GM21528 (cell line): Measurements from ENCODE around the gene ASTN2.

Experiments
- ATAC-seq: cut with Tn5 transposase; IDR thresholded peaks from one replicate; pipeline ENCODE4 v1.9.1; 2021; ENCODE audit warnings: mild to moderate bottlenecking, moderate library complexity; ENCODE audit not compliant: unreplicated experiment, low FRiP score

ASTN2 gene

DNA sequence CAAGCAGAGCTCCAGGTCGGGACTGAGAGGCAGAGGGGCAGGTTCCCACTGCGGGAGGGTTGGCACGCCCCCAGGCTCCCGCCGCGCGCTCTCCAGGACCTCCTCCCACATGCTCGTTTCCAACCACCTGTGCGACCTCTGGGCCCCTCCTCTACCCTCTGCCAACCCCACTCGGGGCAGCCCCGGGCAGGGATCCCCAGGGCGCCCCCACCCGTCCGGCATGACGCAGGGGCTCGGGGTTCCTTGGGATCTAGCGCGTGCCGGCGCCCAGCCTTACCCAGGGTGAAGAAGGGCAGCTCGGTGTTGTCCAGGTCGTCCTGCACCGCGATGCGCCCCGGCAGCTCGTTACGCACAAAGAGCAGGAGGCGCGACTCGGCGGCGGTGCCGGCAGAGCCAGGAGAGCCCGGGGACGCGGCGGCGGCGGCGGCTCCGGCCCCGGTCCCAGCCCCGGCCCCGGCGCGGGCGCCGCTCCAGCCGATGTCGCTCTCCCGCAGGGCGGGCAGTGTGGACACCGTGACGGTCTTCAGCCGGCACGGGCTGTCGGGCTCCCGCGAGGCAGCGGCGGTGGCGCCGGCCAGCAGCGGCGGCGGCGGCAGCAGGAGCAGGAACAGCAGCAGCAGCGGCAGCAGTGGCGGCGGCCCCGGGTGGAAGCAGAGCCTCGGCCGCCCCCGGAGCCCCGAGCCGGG, 494 bp downstream of the ASTN2 start:
- ATAC-seq, result no peak

DNA sequence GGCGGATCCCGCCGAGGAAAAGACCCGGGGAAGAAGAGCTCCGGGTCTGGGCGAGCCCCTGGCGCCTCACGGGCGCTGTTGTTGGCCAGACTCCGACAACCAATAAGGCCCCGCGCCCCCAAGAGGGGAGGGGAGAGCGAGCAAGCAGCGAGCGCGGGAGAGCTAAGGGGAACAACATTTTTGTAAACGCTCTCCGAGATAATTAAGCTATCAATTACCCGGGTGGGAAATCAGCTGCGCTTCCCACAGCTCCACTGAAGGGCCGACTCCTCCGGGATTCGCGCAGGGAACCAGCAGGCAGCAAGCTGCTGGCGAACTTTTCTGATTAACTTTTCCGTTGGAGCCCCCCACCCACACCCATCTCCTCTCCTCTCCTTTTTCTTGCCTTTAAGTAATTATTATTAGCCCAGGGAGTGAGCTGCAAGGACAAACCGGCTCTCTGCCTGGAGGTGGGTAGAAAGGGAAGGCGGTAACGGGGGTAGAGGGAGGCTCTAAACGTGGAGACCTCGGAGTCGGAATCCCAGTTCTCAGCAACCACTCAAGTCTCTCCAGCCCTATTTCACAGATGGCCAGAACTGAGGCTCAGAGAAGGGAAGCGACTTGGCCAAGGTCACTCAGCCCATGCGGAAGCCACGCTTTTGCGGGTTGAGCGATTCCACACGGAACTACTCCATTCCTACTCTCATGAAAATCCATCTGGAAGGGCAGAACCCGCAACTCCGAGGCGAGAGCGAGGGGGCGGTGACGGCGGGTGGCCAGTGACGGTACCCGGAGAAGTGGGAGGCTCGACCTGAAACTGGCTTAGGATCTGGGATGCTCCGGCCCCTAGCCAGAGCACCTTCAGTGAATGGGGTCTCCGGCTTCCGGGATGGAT, 1.3 kb downstream of the ASTN2 start:
- ATAC-seq, result no peak

DNA sequence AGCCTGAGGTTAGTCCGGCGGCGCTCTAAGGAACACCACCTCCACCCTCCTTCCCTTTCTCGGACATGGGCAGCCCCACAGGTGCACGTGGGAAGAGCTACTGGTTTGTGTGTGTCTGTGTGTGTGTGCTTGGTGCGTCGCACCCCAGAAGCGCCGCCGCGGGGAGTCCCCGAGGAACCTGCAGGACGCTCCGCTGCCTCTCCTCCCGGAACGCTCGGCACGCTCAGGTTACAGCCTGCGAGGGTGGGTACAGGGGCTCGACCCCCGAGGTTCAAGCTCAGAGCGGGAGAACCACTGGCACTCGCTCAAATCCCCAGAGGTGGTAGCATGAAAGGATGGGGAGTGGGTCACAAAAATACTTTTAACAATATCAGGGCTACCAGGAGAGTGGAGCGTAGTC, 2.0 kb downstream of the ASTN2 start:
- ATAC-seq, result no peak

DNA sequence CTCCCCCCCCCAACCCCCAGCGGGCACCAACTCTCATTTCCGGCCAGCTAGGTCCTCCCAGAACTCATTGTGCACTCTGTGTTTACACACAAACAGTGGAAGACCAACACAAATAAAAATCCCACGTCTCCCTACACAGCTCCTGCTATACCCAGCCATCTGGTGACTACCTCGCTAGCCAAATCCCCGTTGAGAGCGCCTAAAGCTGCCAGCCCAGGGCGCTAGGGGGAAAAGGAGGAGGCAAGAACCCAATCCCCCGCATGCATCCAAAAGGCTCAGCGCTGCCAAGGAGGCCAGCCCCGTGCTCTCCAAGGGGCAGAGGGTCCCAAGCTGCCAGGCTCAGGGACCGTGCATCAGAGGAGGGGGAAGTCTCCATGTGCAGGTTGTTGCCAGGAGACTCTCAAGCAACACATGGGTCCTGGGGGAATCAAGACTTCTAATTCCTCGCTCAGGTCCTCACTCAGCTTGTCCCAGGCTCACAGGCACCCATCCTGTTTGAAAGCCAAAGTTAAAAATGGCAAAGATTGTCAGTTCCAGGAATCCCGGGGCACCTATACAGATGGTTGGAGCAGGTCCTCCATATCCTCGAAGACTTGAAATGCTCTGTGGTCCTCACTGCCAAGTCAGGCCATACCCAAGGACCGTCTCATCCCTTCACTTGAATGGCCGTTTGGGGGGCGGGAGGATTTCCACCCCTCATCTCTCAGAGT, 2.7 kb downstream of the ASTN2 start:
- ATAC-seq, result no peak

DNA sequence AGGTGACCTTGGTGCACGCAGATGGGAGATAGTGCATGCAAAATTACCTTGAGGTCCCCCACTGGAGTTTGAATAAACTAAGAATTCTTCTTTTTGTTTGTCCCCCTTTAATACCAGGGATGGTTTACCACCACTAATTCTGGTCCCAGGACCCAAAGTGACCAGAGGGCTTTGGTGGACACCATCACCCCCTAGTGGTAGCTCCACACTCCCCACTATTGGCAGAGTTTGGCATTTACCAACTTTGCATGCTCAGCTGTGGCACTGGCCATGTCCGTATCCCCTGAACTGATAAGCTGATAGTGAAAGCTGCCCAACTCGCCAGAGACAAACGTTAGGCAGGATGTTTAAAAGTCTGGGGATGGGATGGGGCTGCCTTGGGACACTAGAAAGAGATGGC, 3.3 kb downstream of the ASTN2 start:
- no peak for ATAC-seq

DNA sequence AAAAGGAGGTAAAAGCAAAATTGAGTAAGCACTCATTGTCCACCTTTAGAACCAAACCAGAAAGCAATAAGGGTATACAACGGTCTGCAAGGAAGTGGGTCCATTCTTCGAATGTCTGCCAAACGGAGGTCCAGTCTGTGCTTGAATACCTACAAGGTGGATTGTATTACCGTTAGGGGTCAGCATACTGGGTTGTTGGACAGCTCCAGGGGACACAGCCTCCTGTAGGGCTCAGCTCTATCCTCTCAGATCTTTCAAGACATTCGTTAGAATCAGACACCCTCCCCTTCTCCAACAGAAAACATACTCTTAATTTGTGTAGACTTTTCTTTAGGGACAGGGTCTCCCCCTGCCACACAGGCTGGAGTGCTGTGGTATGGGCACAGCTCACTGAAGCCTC, 5.5 kb downstream of the ASTN2 start:
- ATAC-seq, result no peak

DNA sequence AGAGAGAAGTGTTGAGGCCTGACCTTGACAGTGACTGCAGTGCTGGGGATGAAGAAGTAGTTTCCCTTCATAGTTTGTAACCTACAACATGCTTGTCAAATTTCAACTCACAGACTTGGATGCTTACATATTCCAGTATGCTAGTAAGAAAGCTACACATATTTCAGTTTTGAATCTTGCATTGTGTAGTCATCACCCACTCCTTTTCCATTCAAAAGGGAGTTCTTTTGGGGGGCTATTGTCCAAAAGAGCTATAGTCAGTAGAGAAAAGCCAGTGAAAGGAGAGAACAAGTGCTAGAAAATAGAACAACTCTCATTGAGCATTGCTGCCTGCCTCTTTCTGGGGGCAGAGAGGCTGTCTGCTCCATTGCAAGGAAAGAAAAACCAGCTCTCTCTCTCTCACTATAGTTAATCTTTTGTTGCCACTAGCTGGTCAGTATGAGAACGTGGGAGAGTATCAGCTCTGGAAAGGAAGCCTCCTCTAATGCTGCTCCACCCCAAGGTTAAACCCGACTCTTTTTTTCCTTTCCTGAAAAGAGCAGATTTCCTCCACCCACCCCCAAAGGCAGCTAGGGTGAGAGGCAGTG, 7.3 kb downstream of the ASTN2 start:
- no peak for ATAC-seq

DNA sequence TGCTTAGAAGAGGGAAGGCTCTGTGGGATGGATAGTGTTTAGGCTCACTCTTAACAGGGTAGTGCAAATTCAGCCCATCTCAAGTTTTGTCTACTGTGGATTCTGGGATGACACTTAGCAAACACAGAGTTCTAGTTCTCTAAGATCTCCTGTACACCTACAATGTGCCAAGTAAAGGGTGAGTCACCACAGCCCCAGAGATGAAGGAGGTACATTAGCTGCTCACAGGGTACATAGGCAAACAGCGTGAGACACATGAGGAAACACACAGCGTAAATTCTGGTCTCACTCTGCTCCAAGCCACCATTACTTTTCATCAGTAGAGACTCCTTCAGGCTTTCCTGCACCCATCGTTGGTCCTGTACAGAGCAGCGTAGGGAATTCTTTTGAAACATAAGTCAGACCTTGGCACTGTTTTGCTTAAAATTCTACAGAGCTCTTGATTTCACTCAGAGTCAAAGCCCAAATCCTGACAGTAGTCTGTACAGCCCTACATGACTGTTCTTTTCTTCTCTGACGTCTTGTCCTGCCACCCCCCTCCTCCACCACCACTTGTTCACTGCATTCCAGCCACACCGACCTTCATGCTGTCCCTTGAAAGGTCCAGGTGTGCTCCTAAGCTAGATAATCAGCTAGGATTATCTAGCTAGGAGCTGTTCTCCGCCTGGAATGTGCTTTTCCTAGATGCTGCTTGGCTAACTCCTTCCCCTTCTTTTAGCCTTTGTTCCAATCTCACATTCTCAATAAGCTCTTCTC, 8.7 kb downstream of the ASTN2 start:
- ATAC-seq, result no peak

DNA sequence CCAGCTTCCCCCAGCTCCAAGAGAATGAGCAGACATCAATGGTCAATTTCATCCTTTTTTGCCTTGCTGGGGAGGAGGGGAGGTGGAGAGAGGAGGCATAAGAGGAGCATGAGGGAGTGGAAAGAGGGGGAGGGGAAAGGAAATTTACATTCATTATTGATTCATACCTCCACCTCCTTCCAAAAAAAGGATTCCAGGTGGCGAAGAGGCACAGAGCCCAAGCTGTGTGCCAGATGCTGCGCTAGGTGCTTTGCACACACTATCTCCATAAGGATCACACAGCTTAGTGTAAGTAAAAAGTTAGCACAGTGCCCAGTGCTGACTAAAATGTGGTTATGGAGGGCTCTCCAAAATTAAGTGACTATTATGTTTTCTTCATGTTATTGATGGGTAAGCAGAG, 11.0 kb downstream of the ASTN2 start:
- no peak for ATAC-seq

DNA sequence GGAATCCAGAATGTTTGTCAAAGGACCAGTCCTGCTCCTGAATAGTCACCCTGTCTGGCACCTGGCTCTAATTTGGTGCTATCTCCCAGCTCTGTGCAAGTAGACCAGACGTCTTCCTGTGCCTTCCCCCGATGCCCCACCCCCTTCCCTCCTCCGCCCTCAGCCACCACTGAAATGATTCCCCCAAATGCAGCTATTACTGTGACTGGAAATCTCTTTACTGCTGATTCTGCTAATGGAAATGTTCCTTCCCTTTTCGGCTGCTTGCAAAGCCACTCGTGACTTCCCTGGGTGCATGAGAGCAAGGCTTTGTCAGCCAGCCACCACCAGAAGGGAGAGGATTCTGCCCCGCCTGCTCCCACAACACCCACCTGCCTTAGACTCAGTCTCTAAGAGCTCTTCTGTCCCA, 11.4 kb downstream of the ASTN2 start:
- no peak for ATAC-seq

DNA sequence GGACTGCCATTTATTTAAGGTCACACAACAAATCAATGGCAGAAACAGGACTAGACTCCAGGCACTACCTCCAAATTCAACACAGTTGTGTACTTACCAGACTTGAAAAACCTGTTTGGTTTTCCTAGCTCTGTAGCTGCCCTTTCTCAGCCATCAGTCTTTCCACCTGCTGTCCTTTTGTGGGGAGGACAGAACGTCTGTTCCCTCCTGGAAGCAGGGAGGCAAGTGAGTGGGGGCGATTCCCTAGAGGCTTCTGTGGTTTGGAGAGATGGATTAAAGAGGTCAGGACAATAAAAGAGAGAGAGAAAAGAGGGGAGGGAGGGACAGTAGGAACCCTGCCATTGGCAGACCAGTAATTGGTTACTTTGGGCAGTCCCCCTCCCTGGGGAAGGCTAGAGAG, 14.7 kb downstream of the ASTN2 start:
- no peak for ATAC-seq

DNA sequence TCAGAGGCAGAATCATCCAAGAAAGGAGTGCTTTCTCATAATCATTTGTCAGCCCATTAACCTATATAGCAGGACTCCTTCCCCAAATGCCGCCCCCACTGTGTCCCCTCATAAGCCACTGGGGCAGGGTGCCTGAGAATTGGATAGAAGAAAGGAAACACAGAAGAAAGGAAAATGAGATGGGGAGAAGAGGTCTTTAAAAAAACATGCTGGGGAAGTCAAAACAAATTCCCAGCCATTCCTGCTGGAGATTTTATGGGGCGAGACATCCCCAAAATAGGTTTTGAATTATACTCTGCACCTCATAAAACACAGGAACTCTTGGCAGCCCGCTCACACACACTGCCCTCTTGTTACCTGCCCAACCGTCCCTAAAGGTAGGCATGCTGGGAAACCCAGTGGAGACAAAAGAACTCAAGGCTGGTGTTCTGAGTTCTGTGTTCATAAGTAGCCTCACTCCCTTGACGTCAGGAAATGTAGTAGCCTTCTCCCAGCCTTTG, 19.7 kb downstream of the ASTN2 start:
- ATAC-seq, result no peak

DNA sequence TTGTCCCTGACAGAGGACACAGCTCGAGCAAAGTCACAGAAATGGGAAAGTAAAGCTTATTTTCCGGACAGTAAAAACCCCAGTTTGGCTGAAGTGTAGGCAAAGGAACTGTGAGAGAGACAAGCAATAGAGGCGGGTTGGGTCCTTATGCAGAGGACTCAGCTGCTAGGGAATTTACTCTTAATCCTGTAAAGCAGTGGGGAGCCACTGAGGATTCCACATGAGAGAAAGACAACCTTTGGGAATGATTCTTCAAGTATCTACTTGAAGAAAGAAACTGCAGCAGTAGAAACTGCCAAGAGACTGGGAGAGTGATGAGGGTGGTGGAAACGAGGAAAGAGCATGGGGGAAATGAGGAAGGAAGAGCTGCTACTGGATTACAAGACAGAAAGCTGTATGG, 20.2 kb downstream of the ASTN2 start:
- no peak for ATAC-seq

DNA sequence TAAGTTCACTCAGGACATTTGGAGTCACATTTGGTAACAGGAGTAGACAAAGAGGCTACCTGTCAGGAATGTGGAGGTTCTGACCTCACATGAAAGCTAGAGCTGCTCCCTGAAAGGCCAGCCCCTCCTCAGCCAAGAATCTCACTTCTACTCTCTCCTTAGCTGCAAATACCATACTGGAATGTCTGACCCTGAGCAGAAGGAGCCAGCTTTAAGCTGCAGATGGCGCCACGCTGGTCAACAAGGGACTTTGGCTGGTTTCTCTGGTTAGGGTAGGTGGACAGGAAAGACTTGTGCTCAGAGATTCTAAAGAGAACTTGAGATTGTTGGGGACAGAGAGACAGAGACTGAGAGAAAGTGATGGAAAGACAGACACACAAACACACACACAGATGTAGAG, 21.9 kb downstream of the ASTN2 start:
- ATAC-seq, result no peak

DNA sequence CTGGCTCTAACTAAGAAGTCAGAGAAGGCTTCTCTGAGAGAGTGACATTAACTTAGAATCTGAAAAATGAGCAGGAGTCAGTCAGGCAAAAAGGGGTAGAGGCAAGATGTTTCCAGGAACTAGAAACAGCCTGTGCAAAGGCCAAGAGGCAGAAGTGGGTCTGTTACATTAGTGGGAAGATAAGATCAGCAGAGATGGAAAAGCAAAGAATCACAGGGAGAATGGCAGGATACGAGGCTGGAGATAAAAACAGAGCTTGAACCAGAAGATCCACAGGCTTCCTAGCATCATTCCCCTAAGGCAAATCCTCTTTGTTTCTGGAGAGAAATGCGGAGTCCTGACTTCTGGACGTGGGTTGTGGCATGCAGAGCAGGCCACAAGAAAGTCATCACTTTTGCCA, 27.4 kb downstream of the ASTN2 start:
- no peak for ATAC-seq

DNA sequence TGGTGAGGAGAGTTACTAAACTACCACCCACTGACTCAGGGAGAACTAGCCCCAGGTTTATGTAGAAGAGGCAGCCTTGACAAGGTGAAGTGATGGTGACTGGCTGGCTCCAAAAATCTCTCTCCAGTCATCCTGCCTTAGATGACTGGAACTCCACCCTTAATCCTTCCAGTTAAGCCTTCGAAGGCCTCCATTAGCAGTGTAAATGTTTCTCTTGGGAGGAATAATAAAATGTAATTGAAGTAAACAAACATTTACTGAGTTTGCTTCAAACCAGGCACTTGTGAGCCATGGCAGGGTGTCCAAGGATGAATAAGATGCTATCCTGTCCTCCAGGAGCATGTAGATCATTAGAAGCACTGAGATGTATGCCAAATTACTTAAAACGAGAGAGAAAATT, 35.5 kb downstream of the ASTN2 start:
- no peak for ATAC-seq

DNA sequence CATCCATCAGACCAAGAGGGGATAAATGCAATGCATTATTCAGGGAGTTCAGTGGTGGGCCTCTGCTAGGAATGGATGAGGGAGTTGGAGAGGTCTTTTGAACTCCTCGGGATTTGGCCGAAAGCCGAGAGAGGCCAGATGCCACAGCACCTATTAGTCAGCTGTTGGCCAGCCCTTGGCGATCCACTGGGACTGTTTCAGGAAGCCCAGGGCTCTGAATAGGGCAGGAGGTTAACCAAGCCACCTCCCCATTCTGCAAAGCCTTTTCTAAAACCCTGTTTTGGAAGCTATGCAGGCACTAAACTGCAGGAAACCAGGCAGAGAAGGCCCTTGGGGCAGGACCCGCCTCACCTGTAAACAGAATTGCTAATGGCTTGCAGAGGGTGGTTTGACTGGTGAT, 37.8 kb downstream of the ASTN2 start:
- ATAC-seq, result no peak

DNA sequence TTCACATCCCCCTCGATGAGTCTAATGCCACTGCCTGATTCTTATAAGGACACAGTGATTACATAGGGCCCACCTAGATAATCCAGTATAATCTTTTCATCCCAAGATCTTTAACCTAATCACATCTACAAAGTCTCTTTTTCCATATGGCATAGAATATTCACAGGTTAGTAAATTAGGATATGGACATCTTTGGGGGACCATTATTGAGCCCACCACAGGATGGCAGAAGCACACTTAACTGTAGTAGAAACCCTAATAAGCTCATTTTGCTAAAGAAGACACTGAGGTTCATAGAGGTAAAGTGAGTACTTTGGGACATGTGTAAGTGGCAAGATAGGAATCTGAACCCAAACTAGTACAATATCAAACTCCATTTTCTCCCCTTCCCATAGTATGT, 38.9 kb downstream of the ASTN2 start:
- ATAC-seq, result no peak

DNA sequence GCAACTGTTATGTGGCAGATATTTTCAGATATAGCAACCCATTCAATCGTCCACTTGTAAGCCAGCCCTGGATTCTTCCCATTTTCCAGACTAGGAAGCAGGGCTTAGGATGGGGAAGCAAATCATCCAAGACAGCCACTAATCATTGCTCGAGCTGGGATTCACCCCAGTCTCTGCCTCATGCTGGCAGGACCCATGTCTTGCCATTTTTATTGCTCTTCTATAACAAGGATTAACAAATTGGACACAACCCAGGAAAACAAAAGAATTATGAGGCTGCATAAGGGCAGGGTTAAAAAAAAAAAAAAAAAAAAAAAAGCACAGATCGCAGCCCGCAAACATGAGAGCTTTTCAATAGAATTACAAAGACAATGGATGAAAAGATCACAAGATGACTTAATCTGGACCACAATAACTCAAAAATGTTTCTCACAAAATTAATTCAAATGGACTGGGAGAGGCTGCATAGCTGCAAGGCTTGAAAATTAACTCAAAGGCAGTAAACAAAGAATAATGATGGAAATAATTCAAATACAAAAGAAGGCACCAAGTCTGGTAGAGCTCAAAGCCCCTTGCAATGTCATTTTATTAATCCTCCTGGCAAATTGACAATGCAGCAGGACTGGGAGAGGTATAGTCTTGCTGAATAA, 40.7 kb downstream of the ASTN2 start:
- ATAC-seq, result no peak
